ENCODE measurements around the gene EAF1. TPM values are rescaled to one million over a fixed set of nuclear protein-coding genes. Genes with fewer than 3 reads are reported as not detected.
"Not testable (repeated sequence)": the region's sequence is repeated elsewhere in the genome, so short reads cannot be mapped to it uniquely, and the experiment has no call there.

EAF1 gene
- total and polyA plus RNA-seq, 2 experiments from 2014 or later, result 7.2 to 16.9 TPM

GRCh38 chr3:15387171-15387581 lies 40.2 kb upstream of the EAF1 start:
- no peak overlapping the region for H3K9ac ChIP-seq
- no peak overlapping the region for H3K27ac ChIP-seq

GRCh38 chr3:15387735-15388134 lies 39.7 kb upstream of the EAF1 start:
- H3K27me3 ChIP-seq (replicated peaks; ENCODE audit: insufficient read depth), result no peaks in the 10 kb centered on the region
- H3K4me2 ChIP-seq (ENCODE audit: unreplicated experiment), result peak overlapping the region; percentile 0
- no peaks in the 10 kb centered on the region for H3K36me3 ChIP-seq (ENCODE audit: low read depth)
- 73 to 81% methylated on average over 3 of the region's 3 CpGs for WGBS, 2 experiments (ENCODE audit: low coverage in 1 of 2, low lambda C conversion rate in 2 of 2, missing lambda C conversion rate in 2 of 2)
- H3K27ac ChIP-seq, result no peak overlapping the region
- 0 out of 2 replicates have a peak, but pooled peaks cover 7% of the 10 kb centered on the region for H3F3A ChIP-seq (ENCODE audit: insufficient read depth)
- no peak overlapping the region for H3K9ac ChIP-seq
- H2AFZ ChIP-seq, result no peak overlapping the region
- H3K9me2 ChIP-seq (ENCODE audit: insufficient read depth), result no peaks in the 10 kb centered on the region
- in situ Hi-C loops (cut with MboI), result loop anchor here (10.0 kb wide), 1 partner anchor 123 kb away; no protein-coding TSS in a partner anchor
- no peak for DNase-seq
- no peaks in the 10 kb centered on the region for H3K9me3 ChIP-seq (ENCODE audit: low read depth)
- H3K4me3 ChIP-seq, result no peak overlapping the region
- no peak for TF ChIP-seq EZH2 (IDR thresholded peaks at IDR 0.05; ENCODE audit: insufficient read depth, poor library complexity, severe bottlenecking)
- TF ChIP-seq EZH2phosphoT487 (IDR thresholded peaks at IDR 0.05; ENCODE audit: insufficient read depth, low read depth), result no peak
- H4K20me1 ChIP-seq (ENCODE audit: insufficient read depth), result no peaks in the 10 kb centered on the region
- H3K79me2 ChIP-seq (ENCODE audit: insufficient read depth), result no peaks in the 10 kb centered on the region
- peaks cover 26% of the 10 kb centered on the region for H3K4me1 ChIP-seq (ENCODE audit: insufficient read depth)

More at GRCh38 chr3:15387171-15387581, 40.2 kb upstream of the EAF1 start:
- TF ChIP-seq EZH2 (IDR thresholded peaks at IDR 0.05; ENCODE audit: insufficient read depth, poor library complexity, severe bottlenecking) (no peak), EZH2phosphoT487 (IDR thresholded peaks at IDR 0.05; ENCODE audit: insufficient read depth, low read depth) (no peak)
- Histone ChIP-seq H4K20me1 (ENCODE audit: insufficient read depth) (no peaks in the 10 kb centered on the region), H3F3A (ENCODE audit: insufficient read depth) (0 out of 2 replicates have a peak, but pooled peaks cover 7% of the 10 kb centered on the region), H3K4me3 (no peak overlapping the region), H3K4me2 (ENCODE audit: unreplicated experiment) (peak overlapping the region; percentile 0), H3K4me1 (ENCODE audit: insufficient read depth) (peaks cover 26% of the 10 kb centered on the region), H3K9me2 (ENCODE audit: insufficient read depth) (no peaks in the 10 kb centered on the region), H2AFZ (no peak overlapping the region), H3K9me3 (ENCODE audit: low read depth) (no peaks in the 10 kb centered on the region), H3K27me3 (replicated peaks; ENCODE audit: insufficient read depth) (no peaks in the 10 kb centered on the region), H3K79me2 (ENCODE audit: insufficient read depth) (no peaks in the 10 kb centered on the region), H3K36me3 (ENCODE audit: low read depth) (no peaks in the 10 kb centered on the region)
- DNase-seq, result peak; percentile 38
- 55 to 57% methylated on average over 1 of the region's 1 CpG for WGBS, 2 experiments (ENCODE audit: low coverage in 1 of 2, low lambda C conversion rate in 2 of 2, missing lambda C conversion rate in 2 of 2)
- in situ Hi-C loops (cut with MboI), result loop anchor here (10.0 kb wide), 1 partner anchor 122 kb away; no protein-coding TSS in a partner anchor

GRCh38 chr3:15388335-15388734 lies 39.1 kb upstream of the EAF1 start:
- in situ Hi-C loops (cut with MboI), result loop anchor here (10.0 kb wide), 1 partner anchor 124 kb away; no protein-coding TSS in a partner anchor
- WGBS, 2 experiments (ENCODE audit: low coverage in 1 of 2, low lambda C conversion rate in 2 of 2, missing lambda C conversion rate in 2 of 2), result 96 to 98% methylated on average over 3 of the region's 3 CpGs

GRCh38 chr3:15390460-15390859 lies 36.9 kb upstream of the EAF1 start:
- Histone ChIP-seq H3K9me2 (ENCODE audit: insufficient read depth) (no peaks in the 10 kb centered on the region), H3K4me3 (no peak overlapping the region), H4K20me1 (ENCODE audit: insufficient read depth) (no peaks in the 10 kb centered on the region), H3K27ac (no peak overlapping the region), H3K9me3 (ENCODE audit: low read depth) (no peaks in the 10 kb centered on the region), H3K9ac (no peak overlapping the region), H3K27me3 (replicated peaks; ENCODE audit: insufficient read depth) (no peaks in the 10 kb centered on the region), H3K4me2 (ENCODE audit: unreplicated experiment) (no peak overlapping the region), H3K79me2 (ENCODE audit: insufficient read depth) (no peaks in the 10 kb centered on the region), H3K4me1 (ENCODE audit: insufficient read depth) (peaks cover 15% of the 10 kb centered on the region), H3F3A (ENCODE audit: insufficient read depth) (no peaks in the 10 kb centered on the region), H2AFZ (peak overlapping the region; percentile 50; the same call in 1 of the 2 replicates), H3K36me3 (ENCODE audit: low read depth) (no peaks in the 10 kb centered on the region)
- peak; percentile 21 for DNase-seq
- in situ Hi-C loops (cut with MboI), result no loop called here
- TF ChIP-seq EZH2 (IDR thresholded peaks at IDR 0.05; ENCODE audit: insufficient read depth, poor library complexity, severe bottlenecking), result no peak
- no peak for TF ChIP-seq EZH2phosphoT487 (IDR thresholded peaks at IDR 0.05; ENCODE audit: insufficient read depth, low read depth)
- WGBS, 2 experiments (ENCODE audit: low coverage in 1 of 2, low lambda C conversion rate in 2 of 2, missing lambda C conversion rate in 2 of 2), result 16 to 17% methylated on average over 6 of the region's 6 CpGs

More at GRCh38 chr3:15388335-15388734, 39.1 kb upstream of the EAF1 start:
- H2AFZ ChIP-seq; H3K9me2 ChIP-seq (ENCODE audit: insufficient read depth); H3K4me2 ChIP-seq (ENCODE audit: unreplicated experiment); H3K36me3 ChIP-seq (ENCODE audit: low read depth); DNase-seq; H3F3A ChIP-seq (ENCODE audit: insufficient read depth); H3K79me2 ChIP-seq (ENCODE audit: insufficient read depth); H4K20me1 ChIP-seq (ENCODE audit: insufficient read depth); H3K9me3 ChIP-seq (ENCODE audit: low read depth); H3K9ac ChIP-seq; H3K27me3 ChIP-seq (replicated peaks; ENCODE audit: insufficient read depth); H3K4me3 ChIP-seq; H3K27ac ChIP-seq: not testable (repeated sequence)
- H3K4me1 ChIP-seq (ENCODE audit: insufficient read depth), result peaks cover 26% of the 10 kb centered on the region

- WGBS, 2 experiments (ENCODE audit: low coverage in 1 of 2, low lambda C conversion rate in 2 of 2, missing lambda C conversion rate in 2 of 2), result 17 to 24% methylated on average over 5 of the region's 5 CpGs
- H3K4me2 ChIP-seq (ENCODE audit: unreplicated experiment), result no peak overlapping the region
- in situ Hi-C loops (cut with MboI), result no loop called here
- no peak overlapping the region for H3K4me3 ChIP-seq
- H3F3A ChIP-seq (ENCODE audit: insufficient read depth), result no peaks in the 10 kb centered on the region
- no peaks in the 10 kb centered on the region for H3K9me3 ChIP-seq (ENCODE audit: low read depth)
- no peaks in the 10 kb centered on the region for H3K9me2 ChIP-seq (ENCODE audit: insufficient read depth)
- H3K36me3 ChIP-seq (ENCODE audit: low read depth), result no peaks in the 10 kb centered on the region
- H4K20me1 ChIP-seq (ENCODE audit: insufficient read depth), result no peaks in the 10 kb centered on the region
- H3K27ac ChIP-seq, result no peak overlapping the region
- H3K27me3 ChIP-seq (replicated peaks; ENCODE audit: insufficient read depth), result no peaks in the 10 kb centered on the region
- TF ChIP-seq EZH2 (IDR thresholded peaks at IDR 0.05; ENCODE audit: insufficient read depth, poor library complexity, severe bottlenecking), result no peak
- TF ChIP-seq EZH2phosphoT487 (IDR thresholded peaks at IDR 0.05; ENCODE audit: insufficient read depth, low read depth), result no peak
- H3K9ac ChIP-seq, result no peak overlapping the region
- peaks cover 11% of the 10 kb centered on the region; the same call in 1 of the 2 replicates for H3K4me1 ChIP-seq (ENCODE audit: insufficient read depth)
- H3K79me2 ChIP-seq (ENCODE audit: insufficient read depth), result no peaks in the 10 kb centered on the region
- DNase-seq, result peak; percentile 34
- peak overlapping the region; percentile 50 for H2AFZ ChIP-seq
Measured at GRCh38 chr3:15391007-15391406, 36.4 kb upstream of the EAF1 start.

GRCh38 chr3:15393252-15393651 lies 34.1 kb upstream of the EAF1 start:
- in situ Hi-C loops (cut with MboI); H3K4me2 ChIP-seq (ENCODE audit: unreplicated experiment); H4K20me1 ChIP-seq (ENCODE audit: insufficient read depth); H2AFZ ChIP-seq; DNase-seq; H3K4me1 ChIP-seq (ENCODE audit: insufficient read depth); H3K79me2 ChIP-seq (ENCODE audit: insufficient read depth); H3K9ac ChIP-seq; H3K36me3 ChIP-seq (ENCODE audit: low read depth); H3K9me3 ChIP-seq (ENCODE audit: low read depth); H3F3A ChIP-seq (ENCODE audit: insufficient read depth); H3K9me2 ChIP-seq (ENCODE audit: insufficient read depth); H3K27me3 ChIP-seq (replicated peaks; ENCODE audit: insufficient read depth); H3K27ac ChIP-seq; H3K4me3 ChIP-seq: not testable (repeated sequence)
- WGBS, 2 experiments (ENCODE audit: low coverage in 1 of 2, low lambda C conversion rate in 2 of 2, missing lambda C conversion rate in 2 of 2), result 81 to 92% methylated on average over 2 of the region's 2 CpGs

- H3K4me1 ChIP-seq (ENCODE audit: insufficient read depth); H3K27ac ChIP-seq; H3K27me3 ChIP-seq (replicated peaks; ENCODE audit: insufficient read depth); H3K4me3 ChIP-seq; H3K4me2 ChIP-seq (ENCODE audit: unreplicated experiment); H4K20me1 ChIP-seq (ENCODE audit: insufficient read depth); H3K9me3 ChIP-seq (ENCODE audit: low read depth); in situ Hi-C loops (cut with MboI); H3F3A ChIP-seq (ENCODE audit: insufficient read depth); H3K9me2 ChIP-seq (ENCODE audit: insufficient read depth); H2AFZ ChIP-seq; H3K9ac ChIP-seq; H3K79me2 ChIP-seq (ENCODE audit: insufficient read depth); H3K36me3 ChIP-seq (ENCODE audit: low read depth): not testable (repeated sequence)
- peak; percentile 57 for DNase-seq
- 90 to 91% methylated on average over 3 of the region's 3 CpGs for WGBS, 2 experiments (ENCODE audit: low coverage in 1 of 2, low lambda C conversion rate in 2 of 2, missing lambda C conversion rate in 2 of 2)
Measured at GRCh38 chr3:15398731-15399133, 28.7 kb upstream of the EAF1 start.

Measured in GM23248 (cell line).